H1 (cell line): ENCODE measurements around the gene SLC9A3.

Experiments used
- CEBPB ChIP-seq: IDR thresholded peaks from 2 replicates; pipeline ENCODE4 v1.6.1; 2012; ENCODE audit warnings: low read depth, low read length
- CTCF ChIP-seq, 3 experiments: IDR thresholded peaks; 1 replicate in 2 of 3; 2 replicates in 1 of 3; pipeline versions ENCODE4 v1.5.1 to v1.6.1; 2011; ENCODE audit warnings: low read length in 3 of 3, mild to moderate bottlenecking in 3 of 3, inconsistent platforms in 2 of 3, low read depth in 1 of 3, moderate library complexity in 1 of 3; ENCODE audit not compliant: insufficient read depth in 1 of 3; ENCODE audit errors: control extremely low read depth in 1 of 3
- E2F6 ChIP-seq: IDR thresholded peaks from 2 replicates; pipeline ENCODE4 v1.6.1; 2012; ENCODE audit warnings: inconsistent platforms
- EZH2 ChIP-seq: fragments of 200-600 bp; sonication (generic); IDR thresholded peaks from 2 replicates; pipeline ENCODE4 v1.7.1; 2012; ENCODE audit warnings: low read depth, mild to moderate bottlenecking, moderate library complexity, low read length, inconsistent platforms; ENCODE audit not compliant: severe bottlenecking
- MAX ChIP-seq: IDR thresholded peaks from 2 replicates; pipeline ENCODE4 v1.6.1; 2012; ENCODE audit warnings: inconsistent platforms
- NRF1 ChIP-seq: IDR thresholded peaks from 2 replicates; pipeline ENCODE4 v1.6.1; 2011; ENCODE audit warnings: mild to moderate bottlenecking, low read depth, low read length, improper control_type of control experiment
- POLR2AphosphoS5 ChIP-seq: IDR thresholded peaks from 2 replicates; pipeline ENCODE4 v1.6.1; 2011; ENCODE audit warnings: low read depth, low read length
- RBBP5 ChIP-seq: IDR thresholded peaks from 2 replicates; pipeline ENCODE4 v1.7.1; 2012; ENCODE audit warnings: low read depth, mild to moderate bottlenecking, inconsistent platforms, low read length, moderate library complexity, borderline replicate concordance
- TAF1 ChIP-seq: IDR thresholded peaks from 2 replicates; pipeline ENCODE4 v1.6.1; 2011; ENCODE audit warnings: mild to moderate bottlenecking, low read depth, low read length
- YY1 ChIP-seq: IDR thresholded peaks from 2 replicates; pipeline ENCODE4 v1.6.1; 2011; ENCODE audit warnings: low read depth, mild to moderate bottlenecking, low read length

GRCh38 chr5:438481-438981, 85.7 kb downstream of the SLC9A3 start:
- TF ChIP-seq NRF1 = no peak
- no peak for TF ChIP-seq RBBP5
- TF ChIP-seq EZH2 = no peak
- TF ChIP-seq TAF1 = no peak
- TF ChIP-seq E2F6 = no peak
- TF ChIP-seq YY1 = no peak
- TF ChIP-seq CEBPB = no peak
- TF ChIP-seq CTCF (IDR thresholded peaks at IDR 0.05; ENCODE audit: control extremely low read depth in 1 of 3, insufficient read depth in 1 of 3, low read depth in 1 of 3, low read length in 3 of 3) = no peak
- no peak for TF ChIP-seq POLR2AphosphoS5
- TF ChIP-seq MAX = no peak
